ENCODE data around the gene PHF13. TPM values are rescaled to one million over a fixed set of nuclear protein-coding genes. Genes with fewer than 3 reads are reported as not detected.

The PHF13 gene
- total and polyA plus RNA-seq, 9 of the 15 experiments (the other 6 are each of a cell fraction or from before 2014, with no cell fraction given): 1.8 to 36.1 (median 11.7) TPM

GRCh38 chr1:6588893-6589520 is 24.5 kb upstream of the PHF13 start (continued):
- TF ChIP-seq POLR2G (IDR thresholded peaks at IDR 0.05; ENCODE audit: low read depth, low read length) (peak; percentile 68), ZNF75A (CRISPR knock-in tag; IDR thresholded peaks at IDR 0.05) (no peak), USF2 (CRISPR knock-in tag; IDR thresholded peaks at IDR 0.05) (no peak), FOXK1 (CRISPR knock-in tag; IDR thresholded peaks at IDR 0.05; ENCODE audit: borderline replicate concordance) (no peak)

- H3K27ac ChIP-seq (ENCODE audit: extremely low read depth, low read depth, low read length): no peak overlapping the region; the same call in 2 of the 3 replicates
- ChIA-PET CTCF (ENCODE audit: low intra/inter-chr PET ratio) (no interaction called here), POLR2A (interaction anchor here (0.6 to 13.4 kb wide), 9 partner anchors 10 to 83 kb away, joined by 3 to 221 read pairs (median 4); partner anchors contain the start of genes KLHL21, NOL9 and ZBTB48)
- intact Hi-C loops (cut with micrococcal nuclease) (no loop called here), in situ Hi-C loops (cut with MboI) (no loop called here)
- peaks cover 9% of the 10 kb centered on the region; the same call in 1 of the 3 replicates for H3K79me2 ChIP-seq (ENCODE audit: control insufficient read depth, insufficient read depth, low read length)
- H3K4me1 ChIP-seq (replicated peaks in 1 of 2; ENCODE audit: control insufficient read depth in 2 of 2, insufficient read depth in 2 of 2, low read length in 2 of 2): peaks cover 7 to 51% of the 10 kb centered on the region in 2 experiments; a peak in 4 of 5 replicates
- peak overlapping the region in 1 of 2 experiments; percentile 31; a peak in 1 of 4 replicates for H3K9ac ChIP-seq (ENCODE audit: insufficient read depth in 1 of 2, low read depth in 2 of 2, low read length in 2 of 2)
- no peak for DNase-seq (ENCODE audit: extremely low read depth in 1 of 4, low spot score in 3 of 4)
- no peaks in the 10 kb centered on the region for H3K9me3 ChIP-seq (replicated peaks; ENCODE audit: control insufficient read depth, insufficient read depth, low read depth, low read length)
- H3K9me1 ChIP-seq (ENCODE audit: control insufficient read depth, insufficient read depth, low read length): peaks cover 15% of the 10 kb centered on the region
- no peak overlapping the region for H2AFZ ChIP-seq (ENCODE audit: low read depth, low read length)
- peaks cover 98% of the 10 kb centered on the region for H3K36me3 ChIP-seq (ENCODE audit: control insufficient read depth, insufficient read depth, low read length)
- BruUV-seq (replicated peaks): no TSS peak
- no peaks in the 10 kb centered on the region for H3K27me3 ChIP-seq (ENCODE audit: control insufficient read depth in 2 of 2, insufficient read depth in 2 of 2, low read length in 2 of 2)
- H4K20me1 ChIP-seq (replicated peaks; ENCODE audit: control insufficient read depth, insufficient read depth, low read length): peaks cover 28% of the 10 kb centered on the region
- FAIRE-seq: peak; percentile 46
- no peak overlapping the region for H3K4me3 ChIP-seq
- H3K4me2 ChIP-seq (ENCODE audit: insufficient read depth, low read length): no peak overlapping the region
- 78% methylated on average over 7 of the region's 7 CpGs for WGBS (ENCODE audit: insufficient coverage, low coverage, missing lambda C conversion rate)
- ATAC-seq: no peak
- TF ChIP-seq ZMIZ1 (IDR thresholded peaks at IDR 0.05; ENCODE audit: low read depth in 2 of 2, low read length in 2 of 2): no peak
- TF ChIP-seq CAMTA2 (CRISPR knock-in tag; conservative IDR thresholded peaks at IDR 0.05): no peak
- no peak for TF ChIP-seq LCOR (CRISPR knock-in tag; IDR thresholded peaks at IDR 0.05)
- no peak for TF ChIP-seq HDAC6 (IDR thresholded peaks at IDR 0.05; ENCODE audit: low read depth, low read length)
- 0 out of 2 replicates have a peak, but pooled peaks have one; percentile 26 for TF ChIP-seq GATA2 (CRISPR knock-in tag; IDR thresholded peaks at IDR 0.05)
- no peak for TF ChIP-seq STAG1 (CRISPR knock-in tag; IDR thresholded peaks at IDR 0.05; ENCODE audit: borderline replicate concordance)
- TF ChIP-seq TCF7 (IDR thresholded peaks at IDR 0.05; ENCODE audit: borderline replicate concordance): no peak
- no peak for TF ChIP-seq ZNF217 (CRISPR knock-in tag; IDR thresholded peaks at IDR 0.05)
- TF ChIP-seq HINFP (tag; conservative IDR thresholded peaks at IDR 0.05; ENCODE audit: low read depth): no peak
- TF ChIP-seq STAT5A (IDR thresholded peaks at IDR 0.05; ENCODE audit: borderline replicate concordance, low read length): no peak
- no peak for TF ChIP-seq TBP (optimal IDR thresholded peaks at IDR 0.05; ENCODE audit: low read depth, low read length)
These were observed 23.5 kb upstream of the PHF13 start for GRCh38 chr1:6590046-6590445.

Measured in K562 (cell line).